Esophagus squamous epithelium (tissue), 4 donors: Measurements from ENCODE around the gene CSRP2.

Source experiments
- POLR2A ChIP-seq, 4 donors: fragments of 450-650 bp; IDR thresholded peaks; one replicate each; pipeline ENCODE4 v1.6.1; 2017; ENCODE audit warnings: antibody characterized with exemption in 4 of 4, mild to moderate bottlenecking in 4 of 4, moderate library complexity in 3 of 4
- TF ChIP-seq, protein P1 (sequence below), 6 experiments: fragments of 450-650 bp in 4 of 6; fragments of 200-600 bp in 2 of 6; sonication (generic) in 2 of 6; IDR thresholded peaks; one replicate each; pipeline ENCODE4 v1.5.1; 2016 to 2019; ENCODE audit warnings: antibody characterized with exemption in 6 of 6, mild to moderate bottlenecking in 4 of 6, moderate library complexity in 4 of 6

DNA sequence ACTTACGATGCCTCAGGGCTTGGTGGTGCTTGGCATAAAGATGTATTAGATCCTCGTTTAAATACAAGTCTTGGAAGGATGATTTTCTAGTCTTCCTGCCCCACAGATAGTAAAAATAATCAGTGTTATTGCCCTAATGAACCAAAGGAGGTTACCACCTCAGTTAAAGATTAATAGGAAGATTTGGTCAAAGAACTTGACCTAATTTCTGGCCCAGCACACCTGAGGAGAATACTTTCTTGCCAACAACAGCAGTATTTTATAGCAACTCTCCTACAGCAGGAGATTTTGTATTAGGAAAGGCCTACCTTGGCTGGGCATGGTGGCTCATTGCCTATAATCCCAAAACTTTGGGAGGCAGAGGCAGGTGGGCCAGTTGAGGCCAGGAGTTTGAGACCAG lies 31.6 kb downstream of the CSRP2 start:
- no peak for TF ChIP-seq POLR2A (IDR thresholded peaks at IDR 0.05)
- TF ChIP-seq, protein P1, sequence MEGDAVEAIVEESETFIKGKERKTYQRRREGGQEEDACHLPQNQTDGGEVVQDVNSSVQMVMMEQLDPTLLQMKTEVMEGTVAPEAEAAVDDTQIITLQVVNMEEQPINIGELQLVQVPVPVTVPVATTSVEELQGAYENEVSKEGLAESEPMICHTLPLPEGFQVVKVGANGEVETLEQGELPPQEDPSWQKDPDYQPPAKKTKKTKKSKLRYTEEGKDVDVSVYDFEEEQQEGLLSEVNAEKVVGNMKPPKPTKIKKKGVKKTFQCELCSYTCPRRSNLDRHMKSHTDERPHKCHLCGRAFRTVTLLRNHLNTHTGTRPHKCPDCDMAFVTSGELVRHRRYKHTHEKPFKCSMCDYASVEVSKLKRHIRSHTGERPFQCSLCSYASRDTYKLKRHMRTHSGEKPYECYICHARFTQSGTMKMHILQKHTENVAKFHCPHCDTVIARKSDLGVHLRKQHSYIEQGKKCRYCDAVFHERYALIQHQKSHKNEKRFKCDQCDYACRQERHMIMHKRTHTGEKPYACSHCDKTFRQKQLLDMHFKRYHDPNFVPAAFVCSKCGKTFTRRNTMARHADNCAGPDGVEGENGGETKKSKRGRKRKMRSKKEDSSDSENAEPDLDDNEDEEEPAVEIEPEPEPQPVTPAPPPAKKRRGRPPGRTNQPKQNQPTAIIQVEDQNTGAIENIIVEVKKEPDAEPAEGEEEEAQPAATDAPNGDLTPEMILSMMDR (IDR thresholded peaks at IDR 0.05) = no peak
